Measurements from ENCODE around the gene NPHP3. TPM values are rescaled to one million over a fixed set of nuclear protein-coding genes. Genes with fewer than 3 reads are reported as not detected.
"Not testable (repeated sequence)": the region's sequence is repeated elsewhere in the genome, so short reads cannot be mapped to it uniquely, and the experiment has no call there.

NPHP3 gene
- total and polyA plus RNA-seq, 2 donors (not counting 1 experiment from before 2014, with no cell fraction given) = 18.4 to 47.8 TPM

DNA sequence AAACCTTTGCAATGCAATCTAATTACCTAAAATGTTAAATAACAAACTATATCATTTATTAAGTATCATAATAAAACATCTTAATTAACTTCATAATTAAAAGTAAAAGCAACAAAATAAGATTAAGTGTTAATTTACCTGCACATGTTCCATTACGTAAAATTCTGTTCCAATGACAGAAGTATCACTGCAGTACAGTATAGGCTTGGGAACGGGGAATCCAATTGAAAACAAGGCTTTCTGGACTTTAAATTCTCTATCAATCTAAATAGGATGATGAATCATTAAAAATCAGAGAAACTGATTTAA is 79.7 kb downstream of the NPHP3 start:
- no peak overlapping the region for H3K27ac Mint-ChIP-seq
- ChIA-PET CTCF (interaction anchor here (0.7 to 6.0 kb wide), 13 partner anchors 10 to 291 kb away, joined by 3 to 86 read pairs (median 5); no protein-coding TSS in a partner anchor), POLR2A (no interaction called here)
- no CpG with 5 or more reads among the region's 2 CpGs for WGBS (ENCODE audit: insufficient coverage)
- peaks cover 6% of the 10 kb centered on the region for H3K4me1 Mint-ChIP-seq
- no peaks in the 10 kb centered on the region for H4K20me1 ChIP-seq (ENCODE audit: control insufficient read depth, insufficient read depth, low read length, poor library complexity, severe bottlenecking)
- H3K4me3 Mint-ChIP-seq = no peak overlapping the region
- H3K27me3 ChIP-seq (replicated peaks in 1 of 4; ENCODE audit: control extremely low read depth in 1 of 4, control insufficient read depth in 3 of 4, insufficient read depth in 4 of 4, low read length in 3 of 4) = no peaks in the 10 kb centered on the region
- no peaks in the 10 kb centered on the region for H3K9me3 Mint-ChIP-seq (ENCODE audit: insufficient read depth)
- H3K36me3 ChIP-seq (replicated peaks in 1 of 2; ENCODE audit: control extremely low read depth in 1 of 2, control insufficient read depth in 1 of 2, extremely low read depth in 1 of 2, insufficient read depth in 2 of 2, low read length in 1 of 2) = peaks cover 1 to 16% of the 10 kb centered on the region in 2 experiments
- no peaks in the 10 kb centered on the region for H3K27me3 Mint-ChIP-seq
- H3K9ac ChIP-seq (ENCODE audit: low read length) = no peak overlapping the region
- H3K4me1 ChIP-seq (ENCODE audit: control insufficient read depth in 2 of 2, insufficient read depth in 2 of 2, low read length in 2 of 2) = no peaks in the 10 kb centered on the region
- H3K9me3 ChIP-seq (ENCODE audit: control extremely low read depth in 1 of 3, control insufficient read depth in 2 of 3, insufficient read depth in 1 of 3, low read length in 2 of 3) = no peaks in the 10 kb centered on the region
- no peaks in the 10 kb centered on the region for H3K79me2 ChIP-seq (ENCODE audit: control insufficient read depth, insufficient read depth, low read length)
- H3K4me2 ChIP-seq (replicated peaks; ENCODE audit: low read depth, low read length, poor library complexity, severe bottlenecking) = no peak overlapping the region
- DNase-seq = no peak
- H3K27ac ChIP-seq (ENCODE audit: low read length in 2 of 2) = no peak overlapping the region
- no peak overlapping the region for H2AFZ ChIP-seq (ENCODE audit: insufficient read depth, low read depth, low read length, poor library complexity, severe bottlenecking)
- ATAC-seq (ENCODE audit: low read depth) = no peak
- no peak overlapping the region for H3K4me3 ChIP-seq (ENCODE audit: control extremely low read depth in 1 of 5, extremely low read depth in 1 of 5, insufficient read depth in 1 of 5, low read depth in 2 of 5, low read length in 4 of 5)
- intact Hi-C loops (cut with micrococcal nuclease) = loop anchor here (1.0 kb wide), 2 partner anchors 106 to 290 kb away; no protein-coding TSS in a partner anchor
- TF ChIP-seq, protein P1, sequence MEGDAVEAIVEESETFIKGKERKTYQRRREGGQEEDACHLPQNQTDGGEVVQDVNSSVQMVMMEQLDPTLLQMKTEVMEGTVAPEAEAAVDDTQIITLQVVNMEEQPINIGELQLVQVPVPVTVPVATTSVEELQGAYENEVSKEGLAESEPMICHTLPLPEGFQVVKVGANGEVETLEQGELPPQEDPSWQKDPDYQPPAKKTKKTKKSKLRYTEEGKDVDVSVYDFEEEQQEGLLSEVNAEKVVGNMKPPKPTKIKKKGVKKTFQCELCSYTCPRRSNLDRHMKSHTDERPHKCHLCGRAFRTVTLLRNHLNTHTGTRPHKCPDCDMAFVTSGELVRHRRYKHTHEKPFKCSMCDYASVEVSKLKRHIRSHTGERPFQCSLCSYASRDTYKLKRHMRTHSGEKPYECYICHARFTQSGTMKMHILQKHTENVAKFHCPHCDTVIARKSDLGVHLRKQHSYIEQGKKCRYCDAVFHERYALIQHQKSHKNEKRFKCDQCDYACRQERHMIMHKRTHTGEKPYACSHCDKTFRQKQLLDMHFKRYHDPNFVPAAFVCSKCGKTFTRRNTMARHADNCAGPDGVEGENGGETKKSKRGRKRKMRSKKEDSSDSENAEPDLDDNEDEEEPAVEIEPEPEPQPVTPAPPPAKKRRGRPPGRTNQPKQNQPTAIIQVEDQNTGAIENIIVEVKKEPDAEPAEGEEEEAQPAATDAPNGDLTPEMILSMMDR (IDR thresholded peaks at IDR 0.05) = peak; percentile 41
- no peak for TF ChIP-seq EZH2 (IDR thresholded peaks at IDR 0.05; ENCODE audit: borderline replicate concordance, insufficient read depth, low read depth, low read length, poor library complexity, severe bottlenecking)

DNA sequence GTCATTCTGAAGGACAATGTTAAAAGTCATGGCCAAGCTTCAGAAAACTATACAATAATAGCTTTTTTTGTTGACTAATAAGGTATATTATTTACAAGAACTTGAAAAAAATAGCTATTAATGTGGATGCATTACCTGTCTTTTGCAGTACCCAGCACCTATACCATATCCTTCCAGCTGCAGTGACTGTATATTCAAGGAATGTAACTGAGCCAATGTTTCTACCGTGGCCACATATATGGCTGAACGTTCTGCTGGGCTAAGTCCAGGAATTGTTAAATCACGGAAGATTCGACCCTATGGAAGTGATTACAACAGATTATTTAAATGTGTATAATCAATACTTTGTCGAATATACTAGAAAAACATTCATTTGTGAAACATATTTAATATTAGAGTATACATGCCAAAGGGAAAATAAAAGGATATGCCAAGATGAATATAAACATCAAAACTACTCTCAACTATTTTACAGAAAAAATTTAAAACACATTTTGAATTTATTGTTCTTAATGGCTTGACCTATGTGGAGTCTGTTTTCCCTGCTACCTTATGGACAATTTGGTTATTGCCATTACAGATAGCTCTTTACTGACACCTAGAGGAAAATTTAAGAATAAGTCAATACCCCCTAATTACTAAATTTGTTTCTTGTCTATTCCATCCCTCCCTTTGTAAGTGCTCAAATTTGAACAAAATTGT is 80.2 kb downstream of the NPHP3 start:
- H3K4me2 ChIP-seq (replicated peaks; ENCODE audit: low read depth, low read length, poor library complexity, severe bottlenecking) = no peak overlapping the region
- no peak overlapping the region for H2AFZ ChIP-seq (ENCODE audit: insufficient read depth, low read depth, low read length, poor library complexity, severe bottlenecking)
- 100% methylated on average over 2 of the region's 5 CpGs for WGBS (ENCODE audit: insufficient coverage)
- no peaks in the 10 kb centered on the region for H3K27me3 Mint-ChIP-seq
- DNase-seq (peak; percentile 54), ATAC-seq (ENCODE audit: low read depth) (no peak)
- no peaks in the 10 kb centered on the region for H3K79me2 ChIP-seq (ENCODE audit: control insufficient read depth, insufficient read depth, low read length)
- ChIA-PET CTCF (interaction anchor here (0.6 to 6.0 kb wide), 12 partner anchors 11 to 290 kb away, joined by 3 to 86 read pairs (median 6); no protein-coding TSS in a partner anchor), POLR2A (no interaction called here)
- H3K27ac Mint-ChIP-seq = no peak overlapping the region
- no peaks in the 10 kb centered on the region for H3K27me3 ChIP-seq (replicated peaks in 1 of 4; ENCODE audit: control extremely low read depth in 1 of 4, control insufficient read depth in 3 of 4, insufficient read depth in 4 of 4, low read length in 3 of 4)
- H3K4me1 Mint-ChIP-seq = peaks cover 2% of the 10 kb centered on the region
- no peak overlapping the region for H3K4me3 Mint-ChIP-seq
- H3K4me1 ChIP-seq (ENCODE audit: control insufficient read depth in 2 of 2, insufficient read depth in 2 of 2, low read length in 2 of 2) = no peaks in the 10 kb centered on the region
- no peak overlapping the region for H3K27ac ChIP-seq (ENCODE audit: low read length in 2 of 2)
- no peak overlapping the region for H3K4me3 ChIP-seq (ENCODE audit: control extremely low read depth in 1 of 5, extremely low read depth in 1 of 5, insufficient read depth in 1 of 5, low read depth in 2 of 5, low read length in 4 of 5)
- no peaks in the 10 kb centered on the region for H4K20me1 ChIP-seq (ENCODE audit: control insufficient read depth, insufficient read depth, low read length, poor library complexity, severe bottlenecking)
- no peak for TF ChIP-seq EZH2 (IDR thresholded peaks at IDR 0.05; ENCODE audit: borderline replicate concordance, insufficient read depth, low read depth, low read length, poor library complexity, severe bottlenecking)
- TF ChIP-seq, protein P1 (IDR thresholded peaks at IDR 0.05) = peak; percentile 89
- no peak overlapping the region for H3K9ac ChIP-seq (ENCODE audit: low read length)
- peaks cover 1 to 16% of the 10 kb centered on the region in 2 experiments for H3K36me3 ChIP-seq (replicated peaks in 1 of 2; ENCODE audit: control extremely low read depth in 1 of 2, control insufficient read depth in 1 of 2, extremely low read depth in 1 of 2, insufficient read depth in 2 of 2, low read length in 1 of 2)
- intact Hi-C loops (cut with micrococcal nuclease) = loop anchor here (1.0 kb wide), 2 partner anchors 106 to 290 kb away; no protein-coding TSS in a partner anchor
- H3K9me3 Mint-ChIP-seq (ENCODE audit: insufficient read depth) = no peaks in the 10 kb centered on the region
- no peaks in the 10 kb centered on the region for H3K9me3 ChIP-seq (ENCODE audit: control extremely low read depth in 1 of 3, control insufficient read depth in 2 of 3, insufficient read depth in 1 of 3, low read length in 2 of 3)

DNA sequence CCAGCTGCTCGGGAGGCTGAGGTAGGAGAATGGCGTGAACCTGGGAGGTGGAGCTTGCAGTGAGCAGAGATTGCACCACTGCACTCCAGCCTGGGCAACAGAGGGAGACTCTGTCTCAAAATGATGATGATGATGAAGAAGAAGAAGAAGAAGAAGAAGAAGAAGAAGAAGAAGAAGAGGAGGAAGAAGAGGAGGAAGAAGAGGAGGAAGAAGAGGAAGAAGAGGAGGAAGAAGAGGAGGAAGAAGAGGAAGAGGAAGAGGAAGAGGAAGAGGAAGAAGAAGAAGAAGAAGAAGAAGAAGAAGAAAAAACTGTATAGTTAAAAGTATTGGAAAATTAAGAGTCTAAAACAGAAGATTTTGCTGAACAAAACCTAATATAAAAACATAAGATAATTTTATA is 80.8 kb downstream of the NPHP3 start:
- H3K27ac Mint-ChIP-seq = peak overlapping the region; percentile 20
- H4K20me1 ChIP-seq (ENCODE audit: control insufficient read depth, insufficient read depth, low read length, poor library complexity, severe bottlenecking); H3K27me3 Mint-ChIP-seq; DNase-seq; H3K27ac ChIP-seq (ENCODE audit: low read length in 2 of 2); H3K9me3 ChIP-seq (ENCODE audit: control extremely low read depth in 1 of 3, control insufficient read depth in 2 of 3, insufficient read depth in 1 of 3, low read length in 2 of 3); H2AFZ ChIP-seq (ENCODE audit: insufficient read depth, low read depth, low read length, poor library complexity, severe bottlenecking); H3K9me3 Mint-ChIP-seq (ENCODE audit: insufficient read depth); intact Hi-C loops (cut with micrococcal nuclease); ATAC-seq (ENCODE audit: low read depth); H3K4me1 ChIP-seq (ENCODE audit: control insufficient read depth in 2 of 2, insufficient read depth in 2 of 2, low read length in 2 of 2); H3K27me3 ChIP-seq (replicated peaks in 1 of 4; ENCODE audit: control extremely low read depth in 1 of 4, control insufficient read depth in 3 of 4, insufficient read depth in 4 of 4, low read length in 3 of 4); POLR2A ChIA-PET; H3K79me2 ChIP-seq (ENCODE audit: control insufficient read depth, insufficient read depth, low read length); H3K4me2 ChIP-seq (replicated peaks; ENCODE audit: low read depth, low read length, poor library complexity, severe bottlenecking); H3K9ac ChIP-seq (ENCODE audit: low read length); H3K4me3 Mint-ChIP-seq; H3K4me3 ChIP-seq (ENCODE audit: control extremely low read depth in 1 of 5, extremely low read depth in 1 of 5, insufficient read depth in 1 of 5, low read depth in 2 of 5, low read length in 4 of 5); H3K4me1 Mint-ChIP-seq: not testable (repeated sequence)
- CTCF ChIA-PET = interaction anchor here (0.6 to 6.0 kb wide), 9 partner anchors 10 to 290 kb away, joined by 3 to 86 read pairs (median 7); no protein-coding TSS in a partner anchor
- 88% methylated on average over 2 of the region's 2 CpGs for WGBS (ENCODE audit: insufficient coverage)
- peaks cover 1 to 16% of the 10 kb centered on the region in 2 experiments for H3K36me3 ChIP-seq (replicated peaks in 1 of 2; ENCODE audit: control extremely low read depth in 1 of 2, control insufficient read depth in 1 of 2, extremely low read depth in 1 of 2, insufficient read depth in 2 of 2, low read length in 1 of 2)

Data from B cell (primary cell).